SK-N-SH (cell line): Measurements from ENCODE around the gene PARVB. TPM values are rescaled to one million over a fixed set of nuclear protein-coding genes. Genes with fewer than 3 reads are reported as not detected.

Experiments
- CTCF ChIA-PET: fragments of 300-600, 350-600 bp; formaldehyde crosslinking; extraction: SDS; loops from one replicate; lab custom pipeline; 2021; lab: Yijun Ruan, JAX
- POLR2A ChIA-PET: fragments of 350-600 bp; sonication (Branson Sonifier 250); formaldehyde crosslinking; extraction: SDS; loops from one replicate; lab custom pipeline; 2020; ENCODE audit warnings: antibody characterized with exemption, inconsistent platforms; lab: Yijun Ruan, JAX
- DNase-seq: peaks from one replicate; pipeline ENCODE4 v3.0.0; 2012
- H2AFZ ChIP-seq: fragments of 200-600 bp; sonication (generic); 2 replicates; pipeline ENCODE4 v1.8.1; 2016; ENCODE audit warnings: antibody characterized with exemption, mild to moderate bottlenecking, low read depth
- H3F3A ChIP-seq: fragments of 200-600 bp; sonication (generic); replicated peaks from 2 replicates; pipeline ENCODE3; 2016; ENCODE audit warnings: antibody characterized with exemption, mild to moderate bottlenecking; ENCODE audit not compliant: insufficient read depth
- H3K27ac ChIP-seq, 2 experiments: fragments of 200-500 bp in 1 of 2; fragments of 200-600 bp in 1 of 2; sonication (Bioruptor generic) in 1 of 2; sonication (generic), shearing (Covaris generic) in 1 of 2; 2 replicates each; pipeline versions ENCODE4 v1.5.1 to v1.6.1; 2014 to 2016; ENCODE audit warnings: low read depth in 2 of 2, inconsistent platforms in 1 of 2, low read length in 1 of 2, mild to moderate bottlenecking in 1 of 2, mixed read lengths in 1 of 2
- H3K27me3 ChIP-seq: fragments of 200-600 bp; sonication (generic), shearing (Covaris generic); 2 replicates; pipeline ENCODE4 v1.6.1; 2016; ENCODE audit warnings: mixed run types; ENCODE audit not compliant: insufficient read depth
- H3K36me3 ChIP-seq, 2 experiments: fragments of 200-500 bp in 1 of 2; fragments of 200-600 bp in 1 of 2; sonication (Bioruptor generic) in 1 of 2; sonication (generic) in 1 of 2; replicated peaks in 1 of 2; 2 replicates each; pipeline versions ENCODE3 to v1.5.1; 2014 to 2016; ENCODE audit warnings: low read length in 1 of 2, mild to moderate bottlenecking in 1 of 2; ENCODE audit not compliant: insufficient read depth in 2 of 2, control insufficient read depth in 1 of 2
- H3K4me1 ChIP-seq, 2 experiments: fragments of 200-500 bp in 1 of 2; fragments of 200-600 bp in 1 of 2; sonication (Bioruptor generic) in 1 of 2; sonication (generic), shearing (Covaris generic) in 1 of 2; 2 replicates each; pipeline versions ENCODE4 v1.5.1 to v1.6.1; 2014 to 2016; ENCODE audit warnings: low read depth in 1 of 2, low read length in 1 of 2, mixed run types in 1 of 2; ENCODE audit not compliant: insufficient read depth in 2 of 2, control insufficient read depth in 1 of 2
- H3K4me2 ChIP-seq: fragments of 200-600 bp; sonication (generic), shearing (Covaris generic); 2 replicates; pipeline ENCODE4 v1.6.1; 2017; ENCODE audit warnings: mixed run types
- H3K4me3 ChIP-seq, 2 experiments: fragments of 200-500 bp in 1 of 2; fragments of 200-600 bp in 1 of 2; sonication (Bioruptor generic) in 1 of 2; sonication (generic), shearing (Covaris generic) in 1 of 2; 2 replicates each; pipeline versions ENCODE4 v1.5.1 to v1.8.1; 2014 to 2016; ENCODE audit warnings: low read depth in 2 of 2, inconsistent platforms in 1 of 2, low read length in 1 of 2, mild to moderate bottlenecking in 1 of 2, mixed read lengths in 1 of 2, moderate library complexity in 1 of 2
- H3K79me2 ChIP-seq: fragments of 200-600 bp; sonication (generic); 2 replicates; pipeline ENCODE4 v1.8.1; 2017; ENCODE audit warnings: mild to moderate bottlenecking; ENCODE audit not compliant: insufficient read depth
- H3K9ac ChIP-seq: fragments of 200-600 bp; sonication (generic); 2 replicates; pipeline ENCODE4 v1.6.1; 2017; ENCODE audit warnings: mixed run types
- H3K9me2 ChIP-seq: fragments of 200-600 bp; sonication (generic); 2 replicates; pipeline ENCODE4 v1.6.1; 2017; ENCODE audit warnings: mixed run types
- H3K9me3 ChIP-seq: fragments of 200-600 bp; sonication (generic); 2 replicates; pipeline ENCODE4 v1.6.1; 2017; ENCODE audit warnings: mixed run types, mild to moderate bottlenecking, moderate library complexity
- H4K20me1 ChIP-seq: fragments of 200-600 bp; sonication (generic); 2 replicates; pipeline ENCODE4 v1.6.1; 2017; ENCODE audit warnings: mild to moderate bottlenecking, mixed run types; ENCODE audit not compliant: insufficient read depth
- CHD2 ChIP-seq: fragments of 150-350 bp; IDR thresholded peaks from 2 replicates; pipeline ENCODE4 v1.6.1; 2018; ENCODE audit warnings: low read length; ENCODE audit not compliant: partially characterized antibody
- EP300 ChIP-seq, 2 experiments: IDR thresholded peaks; 2 replicates each; pipeline versions ENCODE4 v1.4.0 to v1.6.1; 2012; ENCODE audit warnings: borderline replicate concordance in 1 of 2, low read depth in 1 of 2, low read length in 1 of 2
- FOSL2 ChIP-seq: IDR thresholded peaks from 2 replicates; pipeline ENCODE4 v1.4.0; 2012; ENCODE audit warnings: low read depth, mild to moderate bottlenecking, moderate library complexity, borderline replicate concordance
- FOXJ3 ChIP-seq: sonication (generic); formaldehyde crosslinking; IDR thresholded peaks from 2 replicates; pipeline ENCODE4 v1.5.1; 2020; ENCODE audit warnings: mild to moderate bottlenecking, missing genetic modification reagents
- FOXM1 ChIP-seq: IDR thresholded peaks from 2 replicates; pipeline ENCODE4 v1.4.0; 2012; ENCODE audit warnings: low read depth, mild to moderate bottlenecking
- GABPA ChIP-seq: IDR thresholded peaks from 2 replicates; pipeline ENCODE4 v1.4.0; 2012; ENCODE audit warnings: low read depth, mild to moderate bottlenecking
- GATA2 ChIP-seq: sonication (generic); formaldehyde crosslinking; IDR thresholded peaks from 2 replicates; pipeline ENCODE4 v1.5.0; 2020; ENCODE audit warnings: mild to moderate bottlenecking, missing genetic modification reagents
- NFIC ChIP-seq: IDR thresholded peaks from 2 replicates; pipeline ENCODE4 v1.4.0; 2012; ENCODE audit warnings: borderline replicate concordance
- YY1 ChIP-seq: IDR thresholded peaks from 2 replicates; pipeline ENCODE4 v1.4.0; 2012; ENCODE audit warnings: low read depth, mild to moderate bottlenecking
- WGBS: methylation state at CpG from one replicate; pipeline ENCODE4 v1.1.6; 2017; ENCODE audit warnings: low lambda C conversion rate; 5-methylcytosine and 5-hydroxymethylcytosine counted together
- polyA plus RNA-seq, 3 experiments: library from polyadenylated mRNA; depleted of rRNA; stranded (reverse); fragments of >200 nt; gene quantifications; 2 replicates each; pipeline ENCODE4 v1.2.3, GENCODE V29; 2012
- TF ChIP-seq, protein P1 (sequence below): IDR thresholded peaks from 2 replicates; pipeline ENCODE4; 2012
- TF ChIP-seq, protein P2 (sequence below): IDR thresholded peaks from 2 replicates; pipeline ENCODE4 v1.6.1; 2012; ENCODE audit warnings: mild to moderate bottlenecking, low read depth, low read length, moderate library complexity
- TF ChIP-seq, protein P3 (sequence below): IDR thresholded peaks from 2 replicates; pipeline ENCODE4 v1.4.0; 2012; ENCODE audit warnings: low read depth
- TF ChIP-seq, protein P4 (sequence below): fragments of 200-600 bp; sonication (generic); IDR thresholded peaks from 2 replicates; pipeline ENCODE4 v1.6.1; 2017; ENCODE audit warnings: antibody characterized with exemption, mild to moderate bottlenecking, moderate library complexity
- TF ChIP-seq, protein P5 (sequence below): fragments of 150-350 bp; IDR thresholded peaks from 2 replicates; pipeline ENCODE4 v1.6.1; 2016; ENCODE audit warnings: mild to moderate bottlenecking, low read depth, low read length

PARVB gene
- polyA plus RNA-seq, 1 of the 3 experiments (the other 2 are of a cell fraction), result 87.8 TPM

DNA sequence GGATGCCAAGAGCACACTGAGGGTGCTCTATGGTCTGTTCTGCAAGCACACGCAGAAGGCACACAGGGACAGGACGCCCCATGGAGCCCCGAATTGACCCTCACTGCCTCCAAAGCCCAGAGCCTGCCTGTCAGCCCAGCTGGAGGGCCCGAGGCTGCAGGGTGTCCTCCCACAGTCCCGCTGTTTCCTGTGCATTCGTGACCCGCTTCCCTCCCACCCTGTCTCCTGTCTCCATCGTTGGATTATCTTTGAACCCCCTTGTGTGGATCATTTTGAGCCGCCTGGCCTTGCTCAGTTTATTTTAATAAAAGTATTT, 182.2 kb downstream of the PARVB start:
- TF ChIP-seq CHD2 (no peak), FOXJ3 (CRISPR knock-in tag) (no peak), FOXM1 (no peak), YY1 (no peak)
- TF ChIP-seq, protein P1, sequence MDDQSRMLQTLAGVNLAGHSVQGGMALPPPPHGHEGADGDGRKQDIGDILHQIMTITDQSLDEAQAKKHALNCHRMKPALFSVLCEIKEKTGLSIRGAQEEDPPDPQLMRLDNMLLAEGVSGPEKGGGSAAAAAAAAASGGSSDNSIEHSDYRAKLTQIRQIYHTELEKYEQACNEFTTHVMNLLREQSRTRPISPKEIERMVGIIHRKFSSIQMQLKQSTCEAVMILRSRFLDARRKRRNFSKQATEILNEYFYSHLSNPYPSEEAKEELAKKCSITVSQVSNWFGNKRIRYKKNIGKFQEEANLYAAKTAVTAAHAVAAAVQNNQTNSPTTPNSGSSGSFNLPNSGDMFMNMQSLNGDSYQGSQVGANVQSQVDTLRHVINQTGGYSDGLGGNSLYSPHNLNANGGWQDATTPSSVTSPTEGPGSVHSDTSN, result no peak
- ChIA-PET POLR2A (no interaction called here), CTCF (no interaction called here)

DNA sequence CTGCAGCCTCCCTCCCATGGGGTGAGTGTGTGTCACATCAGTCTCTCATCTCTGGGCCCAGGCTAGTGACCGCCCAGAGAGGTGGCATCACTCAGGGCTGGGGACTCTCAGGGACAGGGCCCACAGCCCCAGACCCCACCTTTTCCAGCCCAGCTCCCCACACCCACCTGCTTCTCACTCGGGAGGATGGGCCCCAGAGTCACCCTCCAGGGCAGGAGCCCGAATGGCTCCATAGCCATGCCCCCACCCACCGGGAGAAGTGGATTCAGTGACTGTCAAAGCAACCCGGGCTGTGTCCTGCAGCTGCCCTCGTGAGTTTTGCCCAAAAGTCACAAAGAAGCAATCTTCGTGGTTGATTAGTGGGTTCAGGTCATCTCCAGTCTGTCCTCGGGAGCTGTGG, 182.6 kb downstream of the PARVB start:
- H3K4me1 ChIP-seq, result peaks cover 0 to 4% of the 10 kb centered on the region in 2 experiments; a peak in 1 of 4 replicates

More for the DNA sequence above, 182.2 kb downstream of the PARVB start:
- Histone ChIP-seq H3K9me2 (no peaks in the 10 kb centered on the region), H3K36me3 (no peaks in the 10 kb centered on the region), H3K4me1 (peaks cover 0 to 8% of the 10 kb centered on the region in 2 experiments; a peak in 1 of 4 replicates), H3F3A (no peaks in the 10 kb centered on the region), H3K4me2 (no peak overlapping the region), H2AFZ (no peak overlapping the region), H3K4me3 (no peak overlapping the region), H3K27me3 (no peaks in the 10 kb centered on the region), H3K9ac (no peak overlapping the region), H3K79me2 (no peaks in the 10 kb centered on the region), H3K9me3 (no peaks in the 10 kb centered on the region; the same call in 1 of the 2 replicates), H4K20me1 (no peaks in the 10 kb centered on the region), H3K27ac (no peak overlapping the region)
- peak; percentile 11 for DNase-seq
- 80% methylated on average over 5 of the region's 9 CpGs for WGBS

More for the DNA sequence above, 182.6 kb downstream of the PARVB start:
- Histone ChIP-seq H3K27ac (no peak overlapping the region), H3F3A (no peaks in the 10 kb centered on the region), H3K79me2 (no peaks in the 10 kb centered on the region), H3K9me2 (no peaks in the 10 kb centered on the region), H3K9me3 (no peaks in the 10 kb centered on the region; the same call in 1 of the 2 replicates), H3K27me3 (no peaks in the 10 kb centered on the region), H3K36me3 (no peaks in the 10 kb centered on the region), H2AFZ (no peak overlapping the region), H4K20me1 (no peaks in the 10 kb centered on the region), H3K4me3 (no peak overlapping the region), H3K4me2 (no peak overlapping the region), H3K9ac (no peak overlapping the region)
- ChIA-PET POLR2A (no interaction called here), CTCF (no interaction called here)
- 42% methylated on average over 5 of the region's 8 CpGs for WGBS
- peak; percentile 13 for DNase-seq
- TF ChIP-seq GABPA (no peak), FOXJ3 (CRISPR knock-in tag) (no peak), EP300 (IDR thresholded peaks at IDR 0.05; ENCODE audit: borderline replicate concordance in 1 of 2, low read depth in 1 of 2, low read length in 1 of 2) (no peak), YY1 (no peak), NFIC (no peak), CHD2 (no peak), GATA2 (CRISPR knock-in tag) (no peak), FOSL2 (no peak)
- TF ChIP-seq, protein P2, sequence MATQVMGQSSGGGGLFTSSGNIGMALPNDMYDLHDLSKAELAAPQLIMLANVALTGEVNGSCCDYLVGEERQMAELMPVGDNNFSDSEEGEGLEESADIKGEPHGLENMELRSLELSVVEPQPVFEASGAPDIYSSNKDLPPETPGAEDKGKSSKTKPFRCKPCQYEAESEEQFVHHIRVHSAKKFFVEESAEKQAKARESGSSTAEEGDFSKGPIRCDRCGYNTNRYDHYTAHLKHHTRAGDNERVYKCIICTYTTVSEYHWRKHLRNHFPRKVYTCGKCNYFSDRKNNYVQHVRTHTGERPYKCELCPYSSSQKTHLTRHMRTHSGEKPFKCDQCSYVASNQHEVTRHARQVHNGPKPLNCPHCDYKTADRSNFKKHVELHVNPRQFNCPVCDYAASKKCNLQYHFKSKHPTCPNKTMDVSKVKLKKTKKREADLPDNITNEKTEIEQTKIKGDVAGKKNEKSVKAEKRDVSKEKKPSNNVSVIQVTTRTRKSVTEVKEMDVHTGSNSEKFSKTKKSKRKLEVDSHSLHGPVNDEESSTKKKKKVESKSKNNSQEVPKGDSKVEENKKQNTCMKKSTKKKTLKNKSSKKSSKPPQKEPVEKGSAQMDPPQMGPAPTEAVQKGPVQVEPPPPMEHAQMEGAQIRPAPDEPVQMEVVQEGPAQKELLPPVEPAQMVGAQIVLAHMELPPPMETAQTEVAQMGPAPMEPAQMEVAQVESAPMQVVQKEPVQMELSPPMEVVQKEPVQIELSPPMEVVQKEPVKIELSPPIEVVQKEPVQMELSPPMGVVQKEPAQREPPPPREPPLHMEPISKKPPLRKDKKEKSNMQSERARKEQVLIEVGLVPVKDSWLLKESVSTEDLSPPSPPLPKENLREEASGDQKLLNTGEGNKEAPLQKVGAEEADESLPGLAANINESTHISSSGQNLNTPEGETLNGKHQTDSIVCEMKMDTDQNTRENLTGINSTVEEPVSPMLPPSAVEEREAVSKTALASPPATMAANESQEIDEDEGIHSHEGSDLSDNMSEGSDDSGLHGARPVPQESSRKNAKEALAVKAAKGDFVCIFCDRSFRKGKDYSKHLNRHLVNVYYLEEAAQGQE, result no peak
- TF ChIP-seq, protein P3, sequence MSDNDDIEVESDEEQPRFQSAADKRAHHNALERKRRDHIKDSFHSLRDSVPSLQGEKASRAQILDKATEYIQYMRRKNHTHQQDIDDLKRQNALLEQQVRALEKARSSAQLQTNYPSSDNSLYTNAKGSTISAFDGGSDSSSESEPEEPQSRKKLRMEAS, result no peak
- TF ChIP-seq, protein P1, result no peak
- TF ChIP-seq, protein P4, sequence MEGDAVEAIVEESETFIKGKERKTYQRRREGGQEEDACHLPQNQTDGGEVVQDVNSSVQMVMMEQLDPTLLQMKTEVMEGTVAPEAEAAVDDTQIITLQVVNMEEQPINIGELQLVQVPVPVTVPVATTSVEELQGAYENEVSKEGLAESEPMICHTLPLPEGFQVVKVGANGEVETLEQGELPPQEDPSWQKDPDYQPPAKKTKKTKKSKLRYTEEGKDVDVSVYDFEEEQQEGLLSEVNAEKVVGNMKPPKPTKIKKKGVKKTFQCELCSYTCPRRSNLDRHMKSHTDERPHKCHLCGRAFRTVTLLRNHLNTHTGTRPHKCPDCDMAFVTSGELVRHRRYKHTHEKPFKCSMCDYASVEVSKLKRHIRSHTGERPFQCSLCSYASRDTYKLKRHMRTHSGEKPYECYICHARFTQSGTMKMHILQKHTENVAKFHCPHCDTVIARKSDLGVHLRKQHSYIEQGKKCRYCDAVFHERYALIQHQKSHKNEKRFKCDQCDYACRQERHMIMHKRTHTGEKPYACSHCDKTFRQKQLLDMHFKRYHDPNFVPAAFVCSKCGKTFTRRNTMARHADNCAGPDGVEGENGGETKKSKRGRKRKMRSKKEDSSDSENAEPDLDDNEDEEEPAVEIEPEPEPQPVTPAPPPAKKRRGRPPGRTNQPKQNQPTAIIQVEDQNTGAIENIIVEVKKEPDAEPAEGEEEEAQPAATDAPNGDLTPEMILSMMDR, result no peak
- TF ChIP-seq, protein P5, sequence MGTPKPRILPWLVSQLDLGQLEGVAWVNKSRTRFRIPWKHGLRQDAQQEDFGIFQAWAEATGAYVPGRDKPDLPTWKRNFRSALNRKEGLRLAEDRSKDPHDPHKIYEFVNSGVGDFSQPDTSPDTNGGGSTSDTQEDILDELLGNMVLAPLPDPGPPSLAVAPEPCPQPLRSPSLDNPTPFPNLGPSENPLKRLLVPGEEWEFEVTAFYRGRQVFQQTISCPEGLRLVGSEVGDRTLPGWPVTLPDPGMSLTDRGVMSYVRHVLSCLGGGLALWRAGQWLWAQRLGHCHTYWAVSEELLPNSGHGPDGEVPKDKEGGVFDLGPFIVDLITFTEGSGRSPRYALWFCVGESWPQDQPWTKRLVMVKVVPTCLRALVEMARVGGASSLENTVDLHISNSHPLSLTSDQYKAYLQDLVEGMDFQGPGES, result no peak
